GM12864 (cell line): ENCODE data around the gene EIF3CL.
"Not testable (repeated sequence)": the region's sequence is repeated elsewhere in the genome, so short reads cannot be mapped to it uniquely, and the experiment has no call there.

Experiments
- DNase-seq: peaks from one replicate; pipeline ENCODE4 v3.0.0-alpha.2; 2011; ENCODE audit warnings: low read depth
- H3K4me3 ChIP-seq: 2 replicates; pipeline ENCODE4 v1.5.1; 2011; ENCODE audit warnings: mild to moderate bottlenecking, low read depth, low read length, control low read depth
- CTCF ChIP-seq: IDR thresholded peaks from 2 replicates; pipeline ENCODE4 v1.5.1; 2011; ENCODE audit warnings: low read depth, mild to moderate bottlenecking, moderate library complexity, low read length, control low read depth, inconsistent platforms; ENCODE audit errors: missing control alignments

Gene EIF3CL

GRCh38 chr16:28375115-28375514 is 28.5 kb downstream of the EIF3CL start:
- not testable (repeated sequence) for H3K4me3 ChIP-seq, DNase-seq
- TF ChIP-seq CTCF: peak; percentile 4

- not testable (repeated sequence) for H3K4me3 ChIP-seq, DNase-seq
These were observed 29.4 kb downstream of the EIF3CL start for GRCh38 chr16:28374281-28374680.

GRCh38 chr16:28367926-28368325 is 35.7 kb downstream of the EIF3CL start:
- DNase-seq, H3K4me3 ChIP-seq: not testable (repeated sequence)

GRCh38 chr16:28364268-28365173 is 39.1 kb downstream of the EIF3CL start:
- not testable (repeated sequence) for H3K4me3 ChIP-seq, DNase-seq

- DNase-seq, H3K4me3 ChIP-seq: not testable (repeated sequence)
These were observed 40.2 kb downstream of the EIF3CL start, which contains the start of gene NPIPB6 for GRCh38 chr16:28363408-28363807. Gene NPIPB6, minus strand, starts transcription at chr16:28363508. Its CDS starts 686 bp downstream, at chr16:28362822.

- DNase-seq, H3K4me3 ChIP-seq: not testable (repeated sequence)
These were observed 41.0 kb downstream of the EIF3CL start for GRCh38 chr16:28362600-28362999.

- not testable (repeated sequence) for H3K4me3 ChIP-seq, DNase-seq
These were observed 65.4 kb downstream of the EIF3CL start for GRCh38 chr16:28338230-28338629.

GRCh38 chr16:28336940-28337710 is 66.5 kb downstream of the EIF3CL start:
- not testable (repeated sequence) for DNase-seq, H3K4me3 ChIP-seq

GRCh38 chr16:28335678-28336077 is 68.0 kb downstream of the EIF3CL start:
- not testable (repeated sequence) for H3K4me3 ChIP-seq, DNase-seq

- not testable (repeated sequence) for H3K4me3 ChIP-seq, DNase-seq
These were observed 71.0 kb downstream of the EIF3CL start for GRCh38 chr16:28332632-28333031.

GRCh38 chr16:28330981-28331380 is 72.7 kb downstream of the EIF3CL start:
- not testable (repeated sequence) for H3K4me3 ChIP-seq, DNase-seq

- DNase-seq, H3K4me3 ChIP-seq: not testable (repeated sequence)
These were observed 73.4 kb downstream of the EIF3CL start for GRCh38 chr16:28330232-28330631.
